ENCODE measurements around the gene S100A5. TPM values are rescaled to one million over a fixed set of nuclear protein-coding genes. Genes with fewer than 3 reads are reported as not detected.

S100A5 gene
- polyA plus RNA-seq, 6 donors from 2014 or later = not detected

GRCh38 chr1:153541641-153542590 is 1.2 kb upstream of the S100A5 start:
- Mint-ChIP-seq H3K4me1 (peaks cover 47 to 63% (median 59%) of the 10 kb centered on the region in 3 donors), H3K27me3 (no peaks in the 10 kb centered on the region), H3K9me3 (no peaks in the 10 kb centered on the region), H3K36me3 (no peaks in the 10 kb centered on the region), H3K27ac (peak overlapping the region in 4 of 6 donors; percentile 33 to 85 (median 83)), H3K4me3 (peak overlapping the region in 4 of 8 donors; percentile 62 to 68 (median 64))
- DNase-seq (no peak), ATAC-seq (ENCODE audit: low read depth in 2 of 2) (no peak)

- peaks cover 41 to 60% (median 57%) of the 10 kb centered on the region in 3 donors for H3K4me1 Mint-ChIP-seq
- peak overlapping the region in 5 of 8 donors; percentile 12 to 68 (median 50) for H3K4me3 Mint-ChIP-seq
- H3K9me3 Mint-ChIP-seq = no peaks in the 10 kb centered on the region
- H3K27ac Mint-ChIP-seq = peak overlapping the region in 3 of 6 donors; percentile 23 to 67 (median 24)
- no peak for DNase-seq
- peaks cover 0 to 4% of the 10 kb centered on the region in 2 donors for H3K36me3 Mint-ChIP-seq
- no peak for ATAC-seq (ENCODE audit: low read depth in 2 of 2)
- H3K27me3 Mint-ChIP-seq = no peaks in the 10 kb centered on the region
Measured at GRCh38 chr1:153539395-153540093, 1.2 kb downstream of the S100A5 start.

- peaks cover 51 to 63% (median 61%) of the 10 kb centered on the region in 3 donors for H3K4me1 Mint-ChIP-seq
- peaks cover 0 to 7% of the 10 kb centered on the region in 2 donors for H3K36me3 Mint-ChIP-seq
- peak overlapping the region in 2 of 6 donors; percentile 7 to 42 for H3K27ac Mint-ChIP-seq
- H3K4me3 Mint-ChIP-seq = peak overlapping the region in 3 of 8 donors; percentile 33 to 94 (median 66)
- no peaks in the 10 kb centered on the region for H3K27me3 Mint-ChIP-seq
- H3K9me3 Mint-ChIP-seq = no peaks in the 10 kb centered on the region
- DNase-seq (no peak), ATAC-seq (ENCODE audit: low read depth in 2 of 2) (no peak)
Measured at GRCh38 chr1:153538315-153538821, 2.4 kb downstream of the S100A5 start.

- H3K27ac Mint-ChIP-seq = peak overlapping the region in 3 of 6 donors; percentile 16 to 81 (median 56)
- ATAC-seq (ENCODE audit: low read depth in 2 of 2) = no peak
- peaks cover 60 to 73% (median 67%) of the 10 kb centered on the region in 3 donors for H3K4me1 Mint-ChIP-seq
- peak overlapping the region in 7 of 8 donors; percentile 18 to 96 (median 77) for H3K4me3 Mint-ChIP-seq
- H3K27me3 Mint-ChIP-seq = no peaks in the 10 kb centered on the region
- H3K36me3 Mint-ChIP-seq = peaks cover 0 to 7% of the 10 kb centered on the region in 2 donors
- no peaks in the 10 kb centered on the region for H3K9me3 Mint-ChIP-seq
- DNase-seq = no peak
Measured at GRCh38 chr1:153537376-153537730, 3.4 kb downstream of the S100A5 start.

- Mint-ChIP-seq H3K36me3 (peaks cover 0 to 7% of the 10 kb centered on the region in 2 donors), H3K27ac (peak overlapping the region; percentile 49 to 95 (median 93)), H3K27me3 (no peaks in the 10 kb centered on the region), H3K4me3 (peak overlapping the region; percentile 87 to 97 (median 96)), H3K4me1 (peaks cover 60 to 70% (median 68%) of the 10 kb centered on the region in 3 donors), H3K9me3 (no peaks in the 10 kb centered on the region)
- ATAC-seq (ENCODE audit: low read depth in 2 of 2) = no peak
- DNase-seq = no peak
Measured at GRCh38 chr1:153536671-153537375, 3.9 kb downstream of the S100A5 start.

- peak overlapping the region; percentile 83 to 95 (median 93) for H3K27ac Mint-ChIP-seq
- H3K36me3 Mint-ChIP-seq = peaks cover 0 to 7% of the 10 kb centered on the region in 2 donors
- H3K4me1 Mint-ChIP-seq = peaks cover 53 to 64% (median 61%) of the 10 kb centered on the region in 3 donors
- H3K9me3 Mint-ChIP-seq = no peaks in the 10 kb centered on the region
- no peaks in the 10 kb centered on the region for H3K27me3 Mint-ChIP-seq
- H3K4me3 Mint-ChIP-seq = peak overlapping the region; percentile 87 to 97 (median 96)
- DNase-seq = peak; percentile 53
- ATAC-seq (ENCODE audit: low read depth in 2 of 2) = peak; percentile 72 to 76
Measured at GRCh38 chr1:153536012-153536670, 4.6 kb downstream of the S100A5 start.

GRCh38 chr1:153535242-153536011 is 5.3 kb downstream of the S100A5 start, which contains the start of gene S100A6:
S100A6 (minus strand) TSS chr1:153535991; CDS start chr1:153535339, 652 bp downstream.
- Mint-ChIP-seq H3K4me1 (peaks cover 46 to 56% (median 54%) of the 10 kb centered on the region in 3 donors), H3K4me3 (peak within 1 kb of the TSS; percentile 90 to 97 (median 96)), H3K9me3 (no peaks in the 10 kb centered on the region), H3K27me3 (no peaks in the 10 kb centered on the region), H3K27ac (peak within 1 kb of the TSS; percentile 83 to 95 (median 93)), H3K36me3 (peaks cover 0 to 7% of the 10 kb centered on the region in 2 donors)
- DNase-seq (no peak), ATAC-seq (ENCODE audit: low read depth in 2 of 2) (peak; percentile 53 to 56)

GRCh38 chr1:153534925-153535241 is 5.9 kb downstream of the S100A5 start:
- no peaks in the 10 kb centered on the region for H3K27me3 Mint-ChIP-seq
- H3K4me1 Mint-ChIP-seq = peaks cover 40 to 51% (median 49%) of the 10 kb centered on the region in 3 donors
- no peaks in the 10 kb centered on the region for H3K9me3 Mint-ChIP-seq
- H3K36me3 Mint-ChIP-seq = peaks cover 0 to 7% of the 10 kb centered on the region in 2 donors
- peak overlapping the region in 7 of 8 donors; percentile 90 to 96 (median 94) for H3K4me3 Mint-ChIP-seq
- DNase-seq (no peak), ATAC-seq (ENCODE audit: low read depth in 2 of 2) (no peak)
- H3K27ac Mint-ChIP-seq = peak overlapping the region in 5 of 6 donors; percentile 33 to 93 (median 56)

- DNase-seq (no peak), ATAC-seq (ENCODE audit: low read depth in 2 of 2) (no peak)
- H3K4me3 Mint-ChIP-seq = peak overlapping the region; percentile 29 to 96 (median 92)
- peak overlapping the region in 5 of 6 donors; percentile 33 to 93 (median 49) for H3K27ac Mint-ChIP-seq
- H3K4me1 Mint-ChIP-seq = peaks cover 35 to 46% (median 44%) of the 10 kb centered on the region in 3 donors
- peaks cover 0 to 7% of the 10 kb centered on the region in 2 donors for H3K36me3 Mint-ChIP-seq
- H3K9me3 Mint-ChIP-seq = no peaks in the 10 kb centered on the region
- H3K27me3 Mint-ChIP-seq = no peaks in the 10 kb centered on the region
Measured at GRCh38 chr1:153534226-153534924, 6.4 kb downstream of the S100A5 start.

GRCh38 chr1:153533689-153534201 is 7.0 kb downstream of the S100A5 start:
- peaks cover 35 to 45% (median 44%) of the 10 kb centered on the region in 3 donors for H3K4me1 Mint-ChIP-seq
- H3K27ac Mint-ChIP-seq = peak overlapping the region in 3 of 6 donors; percentile 17 to 71 (median 51)
- ATAC-seq (ENCODE audit: low read depth in 2 of 2) (no peak), DNase-seq (no peak)
- no peaks in the 10 kb centered on the region for H3K9me3 Mint-ChIP-seq
- peaks cover 0 to 7% of the 10 kb centered on the region in 2 donors for H3K36me3 Mint-ChIP-seq
- peak overlapping the region in 3 of 8 donors; percentile 29 to 94 (median 64) for H3K4me3 Mint-ChIP-seq
- H3K27me3 Mint-ChIP-seq = no peaks in the 10 kb centered on the region

Measured in naive B cell (primary cell).